Measurements from ENCODE around the gene FAAP24.

DNA sequence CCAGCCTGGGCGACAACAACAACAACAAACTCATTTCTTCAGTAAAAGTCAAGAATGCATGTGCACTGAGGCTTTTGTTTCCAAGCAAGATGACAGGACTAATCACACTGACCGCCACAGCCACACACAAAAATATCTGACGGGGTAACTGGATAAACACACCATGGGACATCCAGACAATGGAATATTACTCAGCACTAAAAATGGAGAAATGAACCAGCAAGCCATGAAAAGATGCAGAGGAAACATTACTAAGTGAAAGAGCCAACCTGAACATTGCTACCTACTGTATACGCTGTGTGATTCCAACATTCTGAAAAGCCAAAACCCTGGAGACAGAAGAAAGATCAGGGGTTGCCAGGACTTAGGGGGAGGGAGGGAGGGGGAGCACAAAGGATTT, 36.7 kb downstream of the FAAP24 start:
- no peak for TF ChIP-seq CTCF (IDR thresholded peaks at IDR 0.05)
- no peak for TF ChIP-seq POLR2AphosphoS5 (IDR thresholded peaks at IDR 0.05)
- TF ChIP-seq POLR2A (IDR thresholded peaks at IDR 0.05), result no peak

All from transverse colon (tissue), 4 donors.